Measurements from ENCODE around the gene BRWD1. TPM values are rescaled to one million over a fixed set of nuclear protein-coding genes. Genes with fewer than 3 reads are reported as not detected.

Gene BRWD1
- total RNA-seq, 2 experiments from 2014 or later, result 28.7 to 29.4 TPM

- no peaks in the 10 kb centered on the region for H3K9me3 Mint-ChIP-seq
- peaks cover 45% of the 10 kb centered on the region for H3K4me1 Mint-ChIP-seq (ENCODE audit: low read depth)
- peak overlapping the region; percentile 98 for H3K4me3 Mint-ChIP-seq
- no peak for DNase-seq
- ChIA-PET CTCF (interaction anchor here (1.3 to 1.6 kb wide), 2 partner anchors 9 to 268 kb away, joined by 3 read pairs; no protein-coding TSS in a partner anchor), POLR2A (interaction anchor here (1.8 kb wide), 1 partner anchor 134 kb away, joined by 8 read pairs; no protein-coding TSS in a partner anchor)
- peaks cover 31% of the 10 kb centered on the region for H3K36me3 Mint-ChIP-seq
- intact Hi-C loops (cut with micrococcal nuclease), result loop anchor here (2.0 kb wide), 1 partner anchor 265 kb away; no protein-coding TSS in a partner anchor
- peak overlapping the region; percentile 51 for H3K27ac Mint-ChIP-seq
- H3K27me3 Mint-ChIP-seq, result no peaks in the 10 kb centered on the region
Measured at GRCh38 chr21:39181205-39181818, 132.1 kb downstream of the BRWD1 start.

- POLR2A ChIA-PET, result no interaction called here
- intact Hi-C loops (cut with micrococcal nuclease), result loop anchor here (2.0 kb wide), 1 partner anchor 266 kb away; no protein-coding TSS in a partner anchor
- H3K9me3 Mint-ChIP-seq, result no peaks in the 10 kb centered on the region
- H3K4me3 Mint-ChIP-seq, result no peak overlapping the region
- H3K27me3 Mint-ChIP-seq, result no peaks in the 10 kb centered on the region
- H3K36me3 Mint-ChIP-seq, result peaks cover 37% of the 10 kb centered on the region
- DNase-seq, result no peak
- H3K4me1 Mint-ChIP-seq (ENCODE audit: low read depth), result peaks cover 50% of the 10 kb centered on the region
- CTCF ChIA-PET, result interaction anchor here (1.3 to 1.6 kb wide), 2 partner anchors 10 to 269 kb away, joined by 3 read pairs; no protein-coding TSS in a partner anchor
- peak overlapping the region; percentile 51 for H3K27ac Mint-ChIP-seq
Measured at GRCh38 chr21:39180429-39181019, 132.9 kb downstream of the BRWD1 start.

DNA sequence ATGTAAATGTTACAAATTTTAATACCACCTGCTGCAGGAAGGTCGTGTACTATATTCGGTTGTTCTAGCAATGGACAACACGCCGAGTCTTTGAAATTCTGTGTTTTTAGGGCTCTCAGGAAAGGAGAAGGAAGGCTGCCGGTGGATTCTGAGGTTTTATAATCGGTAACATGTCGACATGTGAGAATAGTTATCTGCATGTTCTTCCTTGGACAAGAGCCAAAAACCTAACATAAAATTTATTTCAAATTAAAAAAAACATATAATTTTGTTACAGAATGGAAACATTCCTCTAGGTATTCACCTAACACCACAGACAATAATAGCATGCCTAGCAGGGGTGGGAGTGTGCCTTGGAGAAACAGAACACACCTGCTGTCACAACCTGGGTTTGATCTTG lies 135.0 kb downstream of the BRWD1 start:
- no peaks in the 10 kb centered on the region for H3K27me3 Mint-ChIP-seq
- H3K27ac Mint-ChIP-seq, result no peak overlapping the region
- POLR2A ChIA-PET, result no interaction called here
- intact Hi-C loops (cut with micrococcal nuclease), result no loop called here
- no peaks in the 10 kb centered on the region for H3K9me3 Mint-ChIP-seq
- H3K36me3 Mint-ChIP-seq, result peaks cover 49% of the 10 kb centered on the region
- H3K4me1 Mint-ChIP-seq (ENCODE audit: low read depth), result peaks cover 38% of the 10 kb centered on the region
- DNase-seq, result no peak
- H3K4me3 Mint-ChIP-seq, result no peak overlapping the region
- CTCF ChIA-PET, result no interaction called here

DNA sequence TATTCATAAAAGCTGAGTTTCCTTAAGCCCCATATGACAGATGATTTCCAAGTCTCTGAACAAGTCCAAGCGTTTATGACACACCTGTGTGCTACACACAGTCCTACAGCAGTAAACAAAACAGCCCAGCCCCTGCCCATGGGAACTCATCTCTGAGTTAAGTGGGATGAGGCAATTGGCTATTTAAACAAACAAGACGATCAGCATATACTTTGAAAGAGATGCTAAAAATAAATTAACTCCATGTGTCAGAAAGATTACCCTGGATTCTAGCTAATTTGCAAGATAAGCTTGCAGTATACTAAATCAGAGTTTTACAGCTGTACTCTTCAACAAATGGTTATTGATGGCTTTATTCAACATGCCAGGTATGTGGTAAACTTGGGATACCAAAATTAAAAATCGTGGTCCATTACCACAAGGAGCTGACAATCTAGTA lies 137.1 kb downstream of the BRWD1 start:
- intact Hi-C loops (cut with micrococcal nuclease), result no loop called here
- Mint-ChIP-seq H3K4me3 (no peak overlapping the region), H3K4me1 (ENCODE audit: low read depth) (peaks cover 27% of the 10 kb centered on the region), H3K9me3 (no peaks in the 10 kb centered on the region), H3K27ac (no peak overlapping the region), H3K27me3 (no peaks in the 10 kb centered on the region), H3K36me3 (peaks cover 49% of the 10 kb centered on the region)
- ChIA-PET CTCF (interaction anchor here (1.7 to 2.1 kb wide), 4 partner anchors 27 to 442 kb away, joined by 4 to 7 read pairs (median 5); no protein-coding TSS in a partner anchor), POLR2A (no interaction called here)
- no peak for DNase-seq

GRCh38 chr21:39175665-39176064 lies 137.8 kb downstream of the BRWD1 start:
- no peak overlapping the region for H3K27ac Mint-ChIP-seq
- peaks cover 24% of the 10 kb centered on the region for H3K4me1 Mint-ChIP-seq (ENCODE audit: low read depth)
- ChIA-PET CTCF (no interaction called here), POLR2A (no interaction called here)
- H3K27me3 Mint-ChIP-seq, result no peaks in the 10 kb centered on the region
- no peak for DNase-seq
- intact Hi-C loops (cut with micrococcal nuclease), result no loop called here
- no peak overlapping the region for H3K4me3 Mint-ChIP-seq
- H3K36me3 Mint-ChIP-seq, result peaks cover 51% of the 10 kb centered on the region
- no peaks in the 10 kb centered on the region for H3K9me3 Mint-ChIP-seq

GRCh38 chr21:39175154-39175553 lies 138.3 kb downstream of the BRWD1 start:
- intact Hi-C loops (cut with micrococcal nuclease), result no loop called here
- Mint-ChIP-seq H3K27me3 (no peaks in the 10 kb centered on the region), H3K27ac (no peak overlapping the region), H3K4me3 (no peak overlapping the region), H3K4me1 (ENCODE audit: low read depth) (peaks cover 19% of the 10 kb centered on the region), H3K9me3 (no peaks in the 10 kb centered on the region), H3K36me3 (peaks cover 51% of the 10 kb centered on the region)
- CTCF ChIA-PET, result interaction anchor here (0.6 kb wide), 2 partner anchors 9 to 345 kb away, joined by 3 read pairs; no protein-coding TSS in a partner anchor
- no peak for DNase-seq
- POLR2A ChIA-PET, result no interaction called here

GRCh38 chr21:39173716-39174680 lies 139.4 kb downstream of the BRWD1 start:
- Mint-ChIP-seq H3K36me3 (peaks cover 42% of the 10 kb centered on the region), H3K4me3 (no peak overlapping the region), H3K9me3 (no peaks in the 10 kb centered on the region), H3K4me1 (ENCODE audit: low read depth) (peaks cover 10% of the 10 kb centered on the region), H3K27me3 (no peaks in the 10 kb centered on the region), H3K27ac (no peak overlapping the region)
- intact Hi-C loops (cut with micrococcal nuclease), result no loop called here
- ChIA-PET POLR2A (no interaction called here), CTCF (interaction anchor here (0.6 kb wide), 2 partner anchors 11 to 344 kb away, joined by 3 read pairs; no protein-coding TSS in a partner anchor)
- DNase-seq, result no peak

- Mint-ChIP-seq H3K27ac (no peak overlapping the region), H3K4me3 (no peak overlapping the region), H3K27me3 (peaks cover 5% of the 10 kb centered on the region), H3K4me1 (ENCODE audit: low read depth) (no peaks in the 10 kb centered on the region), H3K36me3 (peaks cover 32% of the 10 kb centered on the region), H3K9me3 (peaks cover 6% of the 10 kb centered on the region)
- POLR2A ChIA-PET, result no interaction called here
- CTCF ChIA-PET, result no interaction called here
- intact Hi-C loops (cut with micrococcal nuclease), result no loop called here
- DNase-seq, result no peak
Measured at GRCh38 chr21:39169906-39170305, 143.5 kb downstream of the BRWD1 start.

GRCh38 chr21:39168800-39169199 lies 144.6 kb downstream of the BRWD1 start:
- peaks cover 5% of the 10 kb centered on the region for H3K27me3 Mint-ChIP-seq
- ChIA-PET POLR2A (no interaction called here), CTCF (no interaction called here)
- no peak for DNase-seq
- no peak overlapping the region for H3K4me3 Mint-ChIP-seq
- no peaks in the 10 kb centered on the region for H3K4me1 Mint-ChIP-seq (ENCODE audit: low read depth)
- H3K9me3 Mint-ChIP-seq, result peaks cover 16% of the 10 kb centered on the region
- intact Hi-C loops (cut with micrococcal nuclease), result no loop called here
- peaks cover 30% of the 10 kb centered on the region for H3K36me3 Mint-ChIP-seq
- no peak overlapping the region for H3K27ac Mint-ChIP-seq

DNA sequence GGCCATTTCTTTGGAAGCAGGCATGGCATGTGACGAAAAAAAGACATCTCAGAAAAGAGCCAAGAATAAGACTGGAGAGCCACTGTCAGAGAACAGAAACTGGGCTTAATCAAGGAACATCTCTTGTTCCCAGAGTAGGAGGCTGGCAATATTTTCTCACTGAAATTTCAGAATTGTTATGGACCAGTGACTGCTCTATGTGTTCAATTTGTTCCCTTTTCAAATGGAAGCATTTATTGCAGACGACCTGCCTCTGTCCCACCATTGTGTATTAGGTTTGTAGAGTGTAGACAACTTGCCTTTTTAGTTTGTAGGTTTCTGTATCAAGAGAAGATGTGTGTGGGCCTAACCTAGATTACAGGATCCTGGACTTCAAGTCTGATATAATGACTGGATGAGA lies 148.9 kb downstream of the BRWD1 start:
- intact Hi-C loops (cut with micrococcal nuclease), result no loop called here

GRCh38 chr21:39161064-39161463 lies 152.4 kb downstream of the BRWD1 start:
- POLR2A ChIA-PET, result no interaction called here
- CTCF ChIA-PET, result no interaction called here
- peaks cover 7% of the 10 kb centered on the region for H3K36me3 Mint-ChIP-seq
- no peak overlapping the region for H3K27ac Mint-ChIP-seq
- no peak for DNase-seq
- H3K4me3 Mint-ChIP-seq, result no peak overlapping the region
- H3K4me1 Mint-ChIP-seq (ENCODE audit: low read depth), result no peaks in the 10 kb centered on the region
- peaks cover 21% of the 10 kb centered on the region for H3K9me3 Mint-ChIP-seq
- intact Hi-C loops (cut with micrococcal nuclease), result no loop called here
- peaks cover 5% of the 10 kb centered on the region for H3K27me3 Mint-ChIP-seq

More for the DNA sequence above, 148.9 kb downstream of the BRWD1 start:
- Mint-ChIP-seq H3K9me3 (peaks cover 21% of the 10 kb centered on the region), H3K4me1 (ENCODE audit: low read depth) (no peaks in the 10 kb centered on the region), H3K36me3 (peaks cover 7% of the 10 kb centered on the region), H3K27ac (no peak overlapping the region), H3K27me3 (peaks cover 5% of the 10 kb centered on the region), H3K4me3 (no peak overlapping the region)
- CTCF ChIA-PET, result no interaction called here
- no peak for DNase-seq
- POLR2A ChIA-PET, result interaction anchor here (0.5 kb wide), 1 partner anchor 860 kb away, joined by 3 read pairs; no protein-coding TSS in a partner anchor

Data from activated CD4-positive, alpha-beta memory T cell treated with anti-CD3 and anti-CD28 coated beads for 36 hours (primary cell).